Esophagus (tissue), 2 donors: ENCODE results near the gene TSSK6. TPM values are rescaled to one million over a fixed set of nuclear protein-coding genes. Genes with fewer than 3 reads are reported as not detected.

Experiments used
- H3K27ac ChIP-seq, 2 donors: one replicate each; pipeline ENCODE4 v1.5.1; 2013; ENCODE audit warnings: low read depth in 2 of 2, mild to moderate bottlenecking in 2 of 2, inconsistent platforms in 1 of 2, low read length in 1 of 2, moderate library complexity in 1 of 2
- H3K27me3 ChIP-seq, 2 donors: one replicate each; pipeline ENCODE4 v1.6.1; 2013; ENCODE audit warnings: low read length in 2 of 2, control low read depth in 1 of 2, mild to moderate bottlenecking in 1 of 2; ENCODE audit not compliant: insufficient read depth in 2 of 2, control insufficient read depth in 1 of 2
- H3K36me3 ChIP-seq, 2 donors: one replicate each; pipeline ENCODE4 v1.6.1; 2013; ENCODE audit warnings: low read length in 1 of 2; ENCODE audit not compliant: control insufficient read depth in 2 of 2, insufficient read depth in 2 of 2
- H3K4me1 ChIP-seq, 2 donors: one replicate each; pipeline ENCODE4 v1.6.1; 2013; ENCODE audit warnings: low read length in 1 of 2; ENCODE audit not compliant: control insufficient read depth in 2 of 2, insufficient read depth in 2 of 2
- H3K4me3 ChIP-seq, 2 donors: one replicate each; pipeline ENCODE4 v1.5.1; 2013; ENCODE audit warnings: low read length in 2 of 2, mild to moderate bottlenecking in 2 of 2, low read depth in 1 of 2, moderate library complexity in 1 of 2
- H3K9me3 ChIP-seq, 2 donors: one replicate each; pipeline ENCODE4 v1.6.1; 2013; ENCODE audit warnings: mild to moderate bottlenecking in 2 of 2, low read depth in 1 of 2, low read length in 1 of 2, moderate library complexity in 1 of 2; ENCODE audit not compliant: control insufficient read depth in 2 of 2, insufficient read depth in 1 of 2
- WGBS, 2 donors: extraction: QIAGEN DNeasy Blood & Tissue Kit; methylation state at CpG; one replicate each; pipeline ENCODE4 v1.1.7; 2013; 5-methylcytosine and 5-hydroxymethylcytosine counted together
- polyA plus RNA-seq, 2 donors: library from polyadenylated mRNA; stranded (reverse); fragments of 200-250 nt; gene quantifications; one replicate each; pipeline ENCODE4 v1.2.3, GENCODE V29; 2013
- donor health status: healthy with polysubstance abuse.
- donor health status: Bipolar disorder and iron deficiency.

Gene TSSK6
- polyA plus RNA-seq, 2 donors, result 1.0 to 1.2 TPM

- H3K36me3 ChIP-seq, result no peaks in the 10 kb centered on the region
- H3K4me3 ChIP-seq, result no peak overlapping the region
- H3K9me3 ChIP-seq, result peaks cover 0 to 14% of the 10 kb centered on the region in 2 donors
- H3K4me1 ChIP-seq, result peaks cover 2 to 24% of the 10 kb centered on the region in 2 donors
- WGBS, 2 donors, result 40 to 43% methylated on average over 19 of the region's 19 CpGs
- peaks cover 0 to 12% of the 10 kb centered on the region in 2 donors for H3K27me3 ChIP-seq
- H3K27ac ChIP-seq, result no peak overlapping the region
Measured at GRCh38 chr19:19539698-19540063, 24.3 kb upstream of the TSSK6 start.

- WGBS, 2 donors, result 21 to 28% methylated on average over 7 of the region's 7 CpGs
- peaks cover 0 to 14% of the 10 kb centered on the region in 2 donors for H3K9me3 ChIP-seq
- H3K4me1 ChIP-seq, result peaks cover 2 to 24% of the 10 kb centered on the region in 2 donors
- H3K4me3 ChIP-seq, result no peak overlapping the region
- no peak overlapping the region for H3K27ac ChIP-seq
- H3K27me3 ChIP-seq, result peaks cover 0 to 12% of the 10 kb centered on the region in 2 donors
- H3K36me3 ChIP-seq, result no peaks in the 10 kb centered on the region
Measured at GRCh38 chr19:19538785-19539166, 23.4 kb upstream of the TSSK6 start.

GRCh38 chr19:19538061-19538784 lies 22.9 kb upstream of the TSSK6 start, which contains the start of gene CILP2:
Gene CILP2 (plus strand): TSS chr19:19538265. CDS start chr19:19538350, 85 bp downstream.
- no peaks in the 10 kb centered on the region for H3K36me3 ChIP-seq
- peaks cover 2 to 24% of the 10 kb centered on the region in 2 donors for H3K4me1 ChIP-seq
- peak within 1 kb of the TSS in 1 of 2 donors; percentile 19 for H3K4me3 ChIP-seq
- H3K27ac ChIP-seq, result no peak within 1 kb of the TSS
- WGBS, 2 donors, result 2 to 4% methylated on average over 36 to 56 of the region's 56 CpGs
- H3K27me3 ChIP-seq, result peaks cover 0 to 12% of the 10 kb centered on the region in 2 donors
- H3K9me3 ChIP-seq, result peaks cover 0 to 14% of the 10 kb centered on the region in 2 donors

GRCh38 chr19:19537075-19538048 lies 22.0 kb upstream of the TSSK6 start:
- Histone ChIP-seq H3K27ac (no peak overlapping the region), H3K27me3 (peaks cover 0 to 12% of the 10 kb centered on the region in 2 donors), H3K4me3 (no peak overlapping the region), H3K36me3 (no peaks in the 10 kb centered on the region), H3K9me3 (peaks cover 0 to 14% of the 10 kb centered on the region in 2 donors), H3K4me1 (peaks cover 4 to 24% of the 10 kb centered on the region in 2 donors)
- WGBS, 2 donors, result 29 to 32% methylated on average over 43 to 59 of the region's 59 CpGs

DNA sequence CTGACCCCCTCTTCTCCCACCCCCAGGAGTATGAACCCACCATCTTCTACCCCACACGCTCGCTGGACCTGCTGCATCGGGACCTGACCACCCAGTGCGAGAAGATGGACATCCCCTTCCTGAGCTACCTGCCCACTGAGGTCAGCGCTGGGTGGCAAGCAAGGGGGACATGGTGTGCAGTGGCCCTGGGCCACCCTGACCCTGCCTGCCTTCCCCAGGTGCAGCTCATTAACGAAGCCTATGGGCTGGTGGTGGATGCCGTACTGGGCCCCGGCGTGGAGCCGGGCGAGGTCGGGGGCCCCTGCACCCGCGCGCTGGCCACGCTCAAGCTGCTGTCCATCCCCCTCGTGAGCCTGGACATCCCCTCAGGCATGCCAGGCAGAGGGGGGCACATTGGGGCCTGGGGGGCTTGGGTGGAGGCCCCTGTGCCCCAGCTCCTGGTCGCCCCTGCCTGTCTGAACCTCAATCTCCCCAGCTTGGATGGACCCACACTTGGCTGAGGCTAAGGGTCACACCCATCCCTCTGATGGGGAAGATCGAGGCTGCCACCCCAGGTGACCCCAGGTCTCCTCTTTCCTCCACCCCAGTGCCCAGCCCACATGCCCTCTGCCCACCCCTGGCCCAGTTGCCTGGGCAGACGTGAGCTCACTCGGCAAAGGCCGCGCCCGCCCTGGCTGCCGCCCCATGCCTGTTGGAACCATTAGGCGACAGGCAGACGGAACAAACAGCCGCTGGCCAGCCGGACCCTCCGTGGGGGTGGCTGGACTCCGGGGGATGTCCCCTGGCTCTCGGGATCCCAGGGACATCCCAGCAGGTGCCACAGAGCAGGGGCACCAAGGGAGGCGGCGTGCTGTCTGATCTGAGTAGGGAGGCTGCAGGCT lies 20.2 kb upstream of the TSSK6 start:
- peaks cover 0 to 10% of the 10 kb centered on the region in 2 donors for H3K9me3 ChIP-seq
- H3K27ac ChIP-seq, result no peak overlapping the region
- 79% methylated on average over 34 of the region's 34 CpGs for WGBS, 2 donors
- peaks cover 2 to 20% of the 10 kb centered on the region in 2 donors for H3K4me1 ChIP-seq
- no peak overlapping the region for H3K4me3 ChIP-seq
- H3K36me3 ChIP-seq, result no peaks in the 10 kb centered on the region
- peaks cover 0 to 12% of the 10 kb centered on the region in 2 donors for H3K27me3 ChIP-seq

DNA sequence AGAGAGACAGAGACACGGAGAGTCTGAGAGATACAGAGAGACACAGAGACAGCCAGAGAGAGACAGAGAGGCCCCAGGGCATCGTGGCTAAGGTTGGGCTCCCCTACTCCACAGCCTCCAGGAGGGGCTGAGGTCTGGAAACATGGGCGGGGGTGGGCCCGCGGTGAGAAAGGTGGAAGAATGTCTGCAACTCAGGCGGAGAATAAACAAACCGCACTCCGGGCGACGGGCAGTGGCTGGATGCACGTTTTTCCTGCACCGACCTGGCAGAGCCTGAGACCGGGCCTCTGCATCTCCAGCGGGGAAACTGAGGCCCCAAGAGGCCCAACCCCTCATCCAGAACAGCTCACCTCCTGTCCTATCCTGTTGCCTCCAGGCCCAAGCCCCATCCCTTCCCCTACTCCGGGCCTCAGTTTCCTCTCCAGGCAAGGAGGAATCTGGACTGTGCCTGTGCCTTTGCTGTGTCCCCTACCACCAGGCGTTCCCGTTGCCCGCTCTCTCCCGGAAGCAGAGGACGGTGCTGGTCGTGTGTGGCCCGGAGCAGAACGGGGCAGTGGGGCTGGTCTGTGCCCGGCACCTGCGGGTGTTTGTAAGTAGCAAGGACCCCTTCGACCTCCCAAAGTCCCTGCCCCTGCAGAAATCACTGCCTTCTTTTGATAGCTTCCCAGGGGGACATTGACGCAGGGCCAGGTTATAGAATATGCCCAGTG lies 19.4 kb upstream of the TSSK6 start:
- 66 to 68% methylated on average over 27 of the region's 27 CpGs for WGBS, 2 donors

GRCh38 chr19:19533841-19534240 lies 18.5 kb upstream of the TSSK6 start:
- WGBS, 2 donors, result 74 to 75% methylated on average over 6 of the region's 6 CpGs
- H3K36me3 ChIP-seq, result no peaks in the 10 kb centered on the region
- H3K9me3 ChIP-seq, result peaks cover 0 to 3% of the 10 kb centered on the region in 2 donors
- no peak overlapping the region for H3K4me3 ChIP-seq
- H3K27me3 ChIP-seq, result peaks cover 0 to 6% of the 10 kb centered on the region in 2 donors
- peaks cover 2 to 14% of the 10 kb centered on the region in 2 donors for H3K4me1 ChIP-seq
- no peak overlapping the region for H3K27ac ChIP-seq

More for the DNA sequence above, 19.4 kb upstream of the TSSK6 start:
- Histone ChIP-seq H3K27me3 (peaks cover 0 to 8% of the 10 kb centered on the region in 2 donors), H3K4me3 (no peak overlapping the region), H3K36me3 (no peaks in the 10 kb centered on the region), H3K27ac (no peak overlapping the region), H3K4me1 (peaks cover 2 to 16% of the 10 kb centered on the region in 2 donors), H3K9me3 (peaks cover 0 to 5% of the 10 kb centered on the region in 2 donors)

DNA sequence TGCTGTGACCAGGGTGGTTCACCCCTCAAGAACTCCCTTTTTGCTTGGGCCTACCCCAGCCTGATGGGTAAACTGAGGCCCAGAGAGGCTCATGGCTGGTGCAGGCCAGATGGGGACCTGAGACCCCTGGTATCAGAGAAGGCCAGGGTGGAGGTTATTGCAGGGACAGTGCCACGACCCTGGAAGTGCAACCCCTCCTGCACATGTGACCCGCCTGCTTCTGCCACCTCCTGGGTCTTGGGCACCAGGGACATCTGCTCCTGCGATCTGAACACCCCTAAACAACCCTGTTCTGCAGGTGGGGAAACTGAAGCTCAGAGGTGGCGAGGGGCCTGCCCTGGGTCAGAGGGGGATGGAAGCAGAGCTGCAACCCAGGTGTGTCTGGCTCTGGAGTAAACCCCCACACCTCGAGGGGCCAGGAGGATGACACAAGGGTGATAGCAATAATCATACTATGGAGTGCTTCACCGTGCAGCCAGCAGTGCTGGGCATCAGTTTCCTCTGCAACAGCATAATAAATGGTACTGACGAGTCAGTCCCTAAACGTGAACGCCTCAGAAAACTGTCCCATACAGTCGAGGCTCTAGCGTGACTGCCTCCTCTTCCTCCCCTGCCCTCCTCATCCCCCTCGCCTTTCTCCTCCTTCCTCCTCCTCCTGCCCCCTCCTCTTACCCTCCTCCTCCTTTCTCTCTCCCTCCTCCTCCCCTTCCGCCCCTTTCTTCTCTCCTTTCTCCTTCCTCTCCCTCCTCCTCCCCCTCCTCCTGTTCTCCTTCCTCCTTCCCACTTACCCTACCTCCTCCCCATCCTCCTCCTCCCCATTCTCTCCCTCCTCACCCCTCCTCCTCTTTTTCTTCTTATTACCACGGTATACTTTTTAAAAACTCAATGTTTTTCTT lies 17.7 kb upstream of the TSSK6 start:
- 70 to 73% methylated on average over 14 of the region's 14 CpGs for WGBS, 2 donors
- peaks cover 0 to 3% of the 10 kb centered on the region in 2 donors for H3K9me3 ChIP-seq
- peaks cover 2 to 7% of the 10 kb centered on the region in 2 donors for H3K4me1 ChIP-seq
- H3K4me3 ChIP-seq, result no peak overlapping the region
- H3K36me3 ChIP-seq, result peaks cover 0 to 3% of the 10 kb centered on the region in 2 donors
- H3K27ac ChIP-seq, result no peak overlapping the region
- peaks cover 0 to 3% of the 10 kb centered on the region in 2 donors for H3K27me3 ChIP-seq
